ENCODE data around the gene ZFR2. TPM values are rescaled to one million over a fixed set of nuclear protein-coding genes. Genes with fewer than 3 reads are reported as not detected.
"Not testable (repeated sequence)": the region's sequence is repeated elsewhere in the genome, so short reads cannot be mapped to it uniquely, and the experiment has no call there.

Gene ZFR2
- total RNA-seq, 2 donors from 2014 or later = 10.2 TPM; not detected in 1

DNA sequence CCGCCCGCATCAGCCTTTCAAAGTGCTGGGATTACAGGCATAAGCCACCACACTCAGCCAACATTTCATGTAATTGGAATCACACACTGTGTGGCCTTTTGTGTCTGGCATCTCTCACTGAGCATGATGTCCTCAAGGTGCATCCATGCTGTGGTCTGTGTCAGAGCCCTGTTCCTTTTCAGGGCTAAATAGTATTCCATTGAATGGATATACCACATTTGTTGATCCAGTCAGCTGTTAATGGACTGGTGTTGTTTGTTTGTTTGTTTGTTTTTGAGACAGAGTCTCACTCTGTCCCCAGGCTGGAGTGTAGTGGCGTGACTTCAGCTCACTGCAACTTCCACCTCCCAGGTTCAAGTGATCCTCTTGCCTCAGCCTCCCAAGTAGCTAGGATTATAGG, 29.6 kb upstream of the ZFR2 start:
- Histone ChIP-seq H3K4me3 (no peak overlapping the region), H3K9me3 (no peaks in the 10 kb centered on the region), H3K27me3 (replicated peaks; ENCODE audit: insufficient read depth) (no peaks in the 10 kb centered on the region), H3K36me3 (no peaks in the 10 kb centered on the region), H3K4me1 (replicated peaks) (no peaks in the 10 kb centered on the region), H3K27ac (no peak overlapping the region)
- TF ChIP-seq POLR2A (IDR thresholded peaks at IDR 0.05) = no peak
- TF ChIP-seq, protein P1, sequence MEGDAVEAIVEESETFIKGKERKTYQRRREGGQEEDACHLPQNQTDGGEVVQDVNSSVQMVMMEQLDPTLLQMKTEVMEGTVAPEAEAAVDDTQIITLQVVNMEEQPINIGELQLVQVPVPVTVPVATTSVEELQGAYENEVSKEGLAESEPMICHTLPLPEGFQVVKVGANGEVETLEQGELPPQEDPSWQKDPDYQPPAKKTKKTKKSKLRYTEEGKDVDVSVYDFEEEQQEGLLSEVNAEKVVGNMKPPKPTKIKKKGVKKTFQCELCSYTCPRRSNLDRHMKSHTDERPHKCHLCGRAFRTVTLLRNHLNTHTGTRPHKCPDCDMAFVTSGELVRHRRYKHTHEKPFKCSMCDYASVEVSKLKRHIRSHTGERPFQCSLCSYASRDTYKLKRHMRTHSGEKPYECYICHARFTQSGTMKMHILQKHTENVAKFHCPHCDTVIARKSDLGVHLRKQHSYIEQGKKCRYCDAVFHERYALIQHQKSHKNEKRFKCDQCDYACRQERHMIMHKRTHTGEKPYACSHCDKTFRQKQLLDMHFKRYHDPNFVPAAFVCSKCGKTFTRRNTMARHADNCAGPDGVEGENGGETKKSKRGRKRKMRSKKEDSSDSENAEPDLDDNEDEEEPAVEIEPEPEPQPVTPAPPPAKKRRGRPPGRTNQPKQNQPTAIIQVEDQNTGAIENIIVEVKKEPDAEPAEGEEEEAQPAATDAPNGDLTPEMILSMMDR (IDR thresholded peaks at IDR 0.05) = no peak
- DNase-seq (ENCODE audit: low spot score) = no peak
- WGBS = 94% methylated on average over 3 of the region's 3 CpGs
- intact Hi-C loops (cut with DNase I) = no loop called here

DNA sequence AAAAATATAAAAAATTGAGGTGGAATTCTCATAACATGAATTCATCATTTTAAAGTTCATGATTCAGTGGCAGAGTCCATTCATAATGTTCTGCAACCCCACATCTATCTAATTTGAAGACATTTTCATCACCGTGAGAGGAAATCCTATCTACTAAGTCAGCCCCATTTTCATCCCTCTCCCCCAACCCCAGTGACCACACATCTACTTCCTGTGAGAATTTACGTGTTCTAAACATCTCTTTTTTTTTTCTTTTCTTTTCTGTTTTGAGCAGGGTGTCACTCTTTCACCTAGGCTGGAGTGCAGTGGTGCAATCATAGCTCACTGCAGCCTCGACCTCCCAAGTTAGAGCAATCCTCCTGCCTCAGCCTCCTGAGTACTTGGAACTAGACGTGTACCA, 29.1 kb upstream of the ZFR2 start:
- no peak for DNase-seq (ENCODE audit: low spot score)
- Histone ChIP-seq H3K9me3 (no peaks in the 10 kb centered on the region), H3K4me3 (no peak overlapping the region), H3K4me1 (replicated peaks) (no peaks in the 10 kb centered on the region), H3K36me3 (no peaks in the 10 kb centered on the region), H3K27me3 (replicated peaks; ENCODE audit: insufficient read depth) (no peaks in the 10 kb centered on the region), H3K27ac (no peak overlapping the region)
- WGBS = 75% methylated on average over 4 of the region's 4 CpGs
- TF ChIP-seq POLR2AphosphoS5 (IDR thresholded peaks at IDR 0.05) (no peak), POLR2A (IDR thresholded peaks at IDR 0.05) (no peak)
- TF ChIP-seq, protein P1 (IDR thresholded peaks at IDR 0.05) = no peak
- intact Hi-C loops (cut with DNase I) = no loop called here

DNA sequence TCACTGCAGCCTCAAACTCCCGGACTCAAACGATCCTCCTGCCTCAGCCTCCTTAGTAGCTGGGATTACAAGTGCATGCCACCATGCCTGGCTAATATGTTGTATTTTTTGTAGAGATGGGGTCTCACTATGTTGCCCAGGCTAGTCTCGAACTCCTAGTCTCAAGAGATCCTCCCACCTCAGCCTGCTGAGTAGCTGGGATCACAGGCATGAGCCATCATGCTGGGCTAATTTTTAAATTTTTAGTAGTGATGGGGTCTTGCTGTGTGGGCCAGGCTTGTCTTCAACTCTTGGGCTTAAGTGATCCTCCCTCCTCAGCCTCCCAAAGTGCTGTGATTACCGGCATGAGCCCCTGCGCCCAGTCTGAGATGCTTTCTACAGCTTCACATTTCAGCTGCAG, 26.9 kb upstream of the ZFR2 start:
- H3K36me3 ChIP-seq = no peaks in the 10 kb centered on the region
- H3K27me3 ChIP-seq (replicated peaks; ENCODE audit: insufficient read depth) = no peaks in the 10 kb centered on the region
- H3K27ac ChIP-seq = no peak overlapping the region
- H3K4me3 ChIP-seq = no peak overlapping the region
- WGBS = 90% methylated on average over 5 of the region's 5 CpGs
- intact Hi-C loops (cut with DNase I) = no loop called here
- DNase-seq (ENCODE audit: low spot score) = no peak
- no peaks in the 10 kb centered on the region for H3K4me1 ChIP-seq (replicated peaks)
- no peak for TF ChIP-seq POLR2A (IDR thresholded peaks at IDR 0.05)
- no peak for TF ChIP-seq POLR2AphosphoS5 (IDR thresholded peaks at IDR 0.05)
- TF ChIP-seq, protein P1 (IDR thresholded peaks at IDR 0.05) = no peak
- H3K9me3 ChIP-seq = no peaks in the 10 kb centered on the region

DNA sequence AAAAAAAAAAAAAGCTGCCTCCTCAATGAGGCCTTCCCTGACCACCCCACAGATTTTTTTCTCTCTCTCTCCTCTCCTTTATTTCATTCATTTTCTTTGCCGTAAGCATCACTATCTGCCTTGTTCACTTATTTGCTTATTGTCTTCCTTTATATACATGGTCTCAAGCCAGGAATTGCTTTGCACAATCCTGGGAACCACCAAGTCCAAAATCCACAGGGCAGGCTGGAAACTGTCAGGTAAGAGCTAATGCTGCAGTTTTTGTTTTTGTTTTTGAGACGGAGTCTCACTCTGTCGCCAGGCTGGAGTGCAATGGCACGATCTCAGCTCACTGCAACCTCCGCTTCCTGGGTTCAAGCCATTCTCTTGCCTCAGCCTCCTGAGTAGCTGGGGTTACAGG, 26.1 kb upstream of the ZFR2 start:
- H3K4me1 ChIP-seq (replicated peaks); DNase-seq (ENCODE audit: low spot score); H3K27me3 ChIP-seq (replicated peaks; ENCODE audit: insufficient read depth); H3K9me3 ChIP-seq; intact Hi-C loops (cut with DNase I); H3K4me3 ChIP-seq; H3K27ac ChIP-seq; H3K36me3 ChIP-seq: not testable (repeated sequence)
- WGBS = 83% methylated on average over 5 of the region's 5 CpGs

DNA sequence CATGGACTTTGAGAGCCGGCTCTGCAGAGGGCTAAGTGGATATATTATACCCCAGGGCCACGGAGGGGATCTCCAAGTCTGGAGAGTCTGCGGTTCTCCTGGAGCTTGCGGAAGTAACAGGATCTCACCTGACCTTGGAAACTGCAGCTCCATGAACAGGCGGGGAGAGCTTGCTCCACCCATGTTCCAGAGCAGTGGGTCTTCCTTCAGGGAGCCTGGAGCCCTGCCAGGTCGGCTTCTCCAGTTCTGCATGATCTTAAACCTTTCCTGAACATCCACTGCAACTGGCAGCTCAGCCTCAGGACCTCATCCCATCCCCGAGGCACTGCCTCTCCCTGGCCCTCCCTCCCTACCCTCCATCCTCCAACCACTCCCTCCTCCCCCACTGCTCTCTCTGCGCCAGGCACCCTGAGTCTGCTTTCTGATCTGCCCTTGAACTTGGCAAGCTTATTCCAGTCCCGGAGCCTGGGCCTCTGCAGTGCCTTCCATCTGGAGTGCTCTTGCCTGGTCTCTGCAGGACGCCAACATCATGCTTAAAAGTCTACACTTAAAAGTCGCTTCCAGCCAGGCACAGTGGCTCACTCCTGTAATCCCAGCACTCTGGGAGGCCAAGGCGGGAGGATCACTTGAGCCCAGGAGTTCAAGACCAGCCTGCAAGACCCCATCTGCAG, 24.8 kb upstream of the ZFR2 start:
- H3K4me1 ChIP-seq (replicated peaks) = no peaks in the 10 kb centered on the region
- no peak for DNase-seq (ENCODE audit: low spot score)
- no peak overlapping the region for H3K4me3 ChIP-seq
- intact Hi-C loops (cut with DNase I) = no loop called here
- no peaks in the 10 kb centered on the region for H3K36me3 ChIP-seq
- no peak overlapping the region for H3K27ac ChIP-seq
- TF ChIP-seq POLR2AphosphoS5 (IDR thresholded peaks at IDR 0.05) = no peak
- TF ChIP-seq, protein P1 (IDR thresholded peaks at IDR 0.05) = no peak
- TF ChIP-seq POLR2A (IDR thresholded peaks at IDR 0.05) = no peak
- no peaks in the 10 kb centered on the region for H3K27me3 ChIP-seq (replicated peaks; ENCODE audit: insufficient read depth)
- no peaks in the 10 kb centered on the region for H3K9me3 ChIP-seq
- 66% methylated on average over 12 of the region's 12 CpGs for WGBS
